ENCODE results near the gene NBEA.

Gene NBEA

DNA sequence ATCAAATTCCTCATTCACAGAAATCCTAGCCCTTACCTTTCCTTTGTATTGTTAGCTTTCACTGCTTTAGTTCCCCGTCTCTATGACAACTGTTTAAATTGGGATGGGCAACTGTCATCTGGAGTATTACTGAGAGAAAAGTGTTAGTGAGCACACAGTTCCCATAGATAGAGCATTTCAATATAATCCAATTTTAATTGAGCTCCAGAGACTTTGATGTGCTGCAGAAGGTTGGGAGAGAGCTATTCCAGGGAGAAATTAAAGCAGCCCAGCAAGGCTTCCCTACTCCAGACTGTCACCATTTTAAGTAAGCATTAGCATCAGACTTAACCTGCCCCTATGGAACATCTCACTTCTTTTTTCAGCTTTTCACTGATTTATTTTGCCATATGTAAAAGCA is 589.5 kb downstream of the NBEA start:
- H3K27ac ChIP-seq (replicated peaks), result no peak overlapping the region
- H3K27me3 ChIP-seq (ENCODE audit: insufficient read depth, poor library complexity, severe bottlenecking), result no peaks in the 10 kb centered on the region
- H3K4me3 ChIP-seq (replicated peaks; ENCODE audit: insufficient read depth, low read length), result no peak overlapping the region
- no peak for DNase-seq (ENCODE audit: low read depth in 1 of 2, low spot score in 1 of 2)
- TF ChIP-seq SPI1 (IDR thresholded peaks at IDR 0.05; ENCODE audit: borderline replicate concordance, low read depth) (no peak), POLR2AphosphoS5 (IDR thresholded peaks at IDR 0.05; ENCODE audit: low read depth) (no peak), GABPA (IDR thresholded peaks at IDR 0.05; ENCODE audit: low read depth) (no peak)
- TF ChIP-seq, protein P1, sequence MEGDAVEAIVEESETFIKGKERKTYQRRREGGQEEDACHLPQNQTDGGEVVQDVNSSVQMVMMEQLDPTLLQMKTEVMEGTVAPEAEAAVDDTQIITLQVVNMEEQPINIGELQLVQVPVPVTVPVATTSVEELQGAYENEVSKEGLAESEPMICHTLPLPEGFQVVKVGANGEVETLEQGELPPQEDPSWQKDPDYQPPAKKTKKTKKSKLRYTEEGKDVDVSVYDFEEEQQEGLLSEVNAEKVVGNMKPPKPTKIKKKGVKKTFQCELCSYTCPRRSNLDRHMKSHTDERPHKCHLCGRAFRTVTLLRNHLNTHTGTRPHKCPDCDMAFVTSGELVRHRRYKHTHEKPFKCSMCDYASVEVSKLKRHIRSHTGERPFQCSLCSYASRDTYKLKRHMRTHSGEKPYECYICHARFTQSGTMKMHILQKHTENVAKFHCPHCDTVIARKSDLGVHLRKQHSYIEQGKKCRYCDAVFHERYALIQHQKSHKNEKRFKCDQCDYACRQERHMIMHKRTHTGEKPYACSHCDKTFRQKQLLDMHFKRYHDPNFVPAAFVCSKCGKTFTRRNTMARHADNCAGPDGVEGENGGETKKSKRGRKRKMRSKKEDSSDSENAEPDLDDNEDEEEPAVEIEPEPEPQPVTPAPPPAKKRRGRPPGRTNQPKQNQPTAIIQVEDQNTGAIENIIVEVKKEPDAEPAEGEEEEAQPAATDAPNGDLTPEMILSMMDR (IDR thresholded peaks at IDR 0.05; ENCODE audit: insufficient read depth, low read length), result no peak
- TF ChIP-seq, protein P2, sequence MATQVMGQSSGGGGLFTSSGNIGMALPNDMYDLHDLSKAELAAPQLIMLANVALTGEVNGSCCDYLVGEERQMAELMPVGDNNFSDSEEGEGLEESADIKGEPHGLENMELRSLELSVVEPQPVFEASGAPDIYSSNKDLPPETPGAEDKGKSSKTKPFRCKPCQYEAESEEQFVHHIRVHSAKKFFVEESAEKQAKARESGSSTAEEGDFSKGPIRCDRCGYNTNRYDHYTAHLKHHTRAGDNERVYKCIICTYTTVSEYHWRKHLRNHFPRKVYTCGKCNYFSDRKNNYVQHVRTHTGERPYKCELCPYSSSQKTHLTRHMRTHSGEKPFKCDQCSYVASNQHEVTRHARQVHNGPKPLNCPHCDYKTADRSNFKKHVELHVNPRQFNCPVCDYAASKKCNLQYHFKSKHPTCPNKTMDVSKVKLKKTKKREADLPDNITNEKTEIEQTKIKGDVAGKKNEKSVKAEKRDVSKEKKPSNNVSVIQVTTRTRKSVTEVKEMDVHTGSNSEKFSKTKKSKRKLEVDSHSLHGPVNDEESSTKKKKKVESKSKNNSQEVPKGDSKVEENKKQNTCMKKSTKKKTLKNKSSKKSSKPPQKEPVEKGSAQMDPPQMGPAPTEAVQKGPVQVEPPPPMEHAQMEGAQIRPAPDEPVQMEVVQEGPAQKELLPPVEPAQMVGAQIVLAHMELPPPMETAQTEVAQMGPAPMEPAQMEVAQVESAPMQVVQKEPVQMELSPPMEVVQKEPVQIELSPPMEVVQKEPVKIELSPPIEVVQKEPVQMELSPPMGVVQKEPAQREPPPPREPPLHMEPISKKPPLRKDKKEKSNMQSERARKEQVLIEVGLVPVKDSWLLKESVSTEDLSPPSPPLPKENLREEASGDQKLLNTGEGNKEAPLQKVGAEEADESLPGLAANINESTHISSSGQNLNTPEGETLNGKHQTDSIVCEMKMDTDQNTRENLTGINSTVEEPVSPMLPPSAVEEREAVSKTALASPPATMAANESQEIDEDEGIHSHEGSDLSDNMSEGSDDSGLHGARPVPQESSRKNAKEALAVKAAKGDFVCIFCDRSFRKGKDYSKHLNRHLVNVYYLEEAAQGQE (IDR thresholded peaks at IDR 0.05; ENCODE audit: insufficient replicate concordance, low read depth), result no peak

DNA sequence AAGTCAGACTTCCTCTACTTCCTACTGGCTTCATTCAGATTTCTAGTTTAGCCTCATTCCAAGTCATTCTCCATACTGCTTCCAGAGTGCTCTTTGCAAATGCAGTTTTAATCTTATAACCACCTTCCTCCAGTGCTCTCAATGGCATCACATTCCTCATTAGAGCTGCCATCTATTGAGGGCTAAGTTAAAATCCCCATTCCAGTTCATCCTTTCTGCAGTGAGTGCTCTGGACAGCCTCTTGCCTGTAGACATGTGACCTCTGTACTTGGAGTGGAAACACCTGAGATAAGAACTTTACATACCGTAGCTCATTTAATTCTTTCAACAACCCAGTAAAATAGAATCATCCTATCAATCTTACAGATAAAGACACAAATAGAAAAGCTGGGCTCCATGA is 592.3 kb downstream of the NBEA start:
- H3K27ac ChIP-seq (replicated peaks), result no peak overlapping the region
- TF ChIP-seq GABPA (IDR thresholded peaks at IDR 0.05; ENCODE audit: low read depth), result no peak
- TF ChIP-seq, protein P2 (IDR thresholded peaks at IDR 0.05; ENCODE audit: insufficient replicate concordance, low read depth), result no peak
- TF ChIP-seq POLR2AphosphoS5 (IDR thresholded peaks at IDR 0.05; ENCODE audit: low read depth), result no peak
- TF ChIP-seq, protein P1 (IDR thresholded peaks at IDR 0.05; ENCODE audit: insufficient read depth, low read length), result no peak
- no peak for TF ChIP-seq SPI1 (IDR thresholded peaks at IDR 0.05; ENCODE audit: borderline replicate concordance, low read depth)
- no peak overlapping the region for H3K4me3 ChIP-seq (replicated peaks; ENCODE audit: insufficient read depth, low read length)
- no peaks in the 10 kb centered on the region for H3K27me3 ChIP-seq (ENCODE audit: insufficient read depth, poor library complexity, severe bottlenecking)
- DNase-seq (ENCODE audit: low read depth in 1 of 2, low spot score in 1 of 2), result no peak

DNA sequence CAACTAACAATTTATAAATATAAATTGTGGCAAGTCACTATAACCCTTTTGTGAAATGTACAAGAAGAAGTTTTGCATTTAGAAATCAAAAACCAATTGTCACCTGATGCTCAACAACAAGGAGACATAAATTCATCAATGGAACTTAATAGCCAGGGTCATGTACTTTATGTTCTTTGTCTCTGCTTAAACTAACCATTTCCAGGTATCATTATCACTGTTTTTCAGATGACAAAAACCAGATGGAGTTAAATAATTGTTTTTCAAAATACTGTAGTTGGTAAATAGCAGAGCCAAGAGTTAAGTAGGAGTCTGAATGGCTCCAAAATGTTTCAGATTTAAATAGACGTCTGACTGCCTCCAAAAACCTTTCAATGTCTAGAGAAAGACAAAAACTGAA is 606.7 kb downstream of the NBEA start:
- no peak for DNase-seq (ENCODE audit: low read depth in 1 of 2, low spot score in 1 of 2)
- Histone ChIP-seq H3K27me3 (ENCODE audit: insufficient read depth, poor library complexity, severe bottlenecking) (peaks cover 5% of the 10 kb centered on the region), H3K27ac (replicated peaks) (no peak overlapping the region), H3K4me3 (replicated peaks; ENCODE audit: insufficient read depth, low read length) (no peak overlapping the region)
- TF ChIP-seq, protein P2 (IDR thresholded peaks at IDR 0.05; ENCODE audit: insufficient replicate concordance, low read depth), result no peak
- TF ChIP-seq, protein P1 (IDR thresholded peaks at IDR 0.05; ENCODE audit: insufficient read depth, low read length), result no peak
- TF ChIP-seq GABPA (IDR thresholded peaks at IDR 0.05; ENCODE audit: low read depth), result no peak
- TF ChIP-seq POLR2AphosphoS5 (IDR thresholded peaks at IDR 0.05; ENCODE audit: low read depth), result no peak
- TF ChIP-seq SPI1 (IDR thresholded peaks at IDR 0.05; ENCODE audit: borderline replicate concordance, low read depth), result no peak
